SK-N-SH (cell line): ENCODE data around the gene CLCN5. TPM values are rescaled to one million over a fixed set of nuclear protein-coding genes. Genes with fewer than 3 reads are reported as not detected.

Experiments
- CTCF ChIA-PET: fragments of 300-600, 350-600 bp; formaldehyde crosslinking; extraction: SDS; loops from one replicate; lab custom pipeline; 2021; lab: Yijun Ruan, JAX
- POLR2A ChIA-PET: fragments of 350-600 bp; sonication (Branson Sonifier 250); formaldehyde crosslinking; extraction: SDS; loops from one replicate; lab custom pipeline; 2020; ENCODE audit warnings: antibody characterized with exemption, inconsistent platforms; lab: Yijun Ruan, JAX
- DNase-seq: peaks from one replicate; pipeline ENCODE4 v3.0.0; 2012
- H2AFZ ChIP-seq: fragments of 200-600 bp; sonication (generic); 2 replicates; pipeline ENCODE4 v1.8.1; 2016; ENCODE audit warnings: antibody characterized with exemption, mild to moderate bottlenecking, low read depth
- H3F3A ChIP-seq: fragments of 200-600 bp; sonication (generic); replicated peaks from 2 replicates; pipeline ENCODE3; 2016; ENCODE audit warnings: antibody characterized with exemption, mild to moderate bottlenecking; ENCODE audit not compliant: insufficient read depth
- H3K27ac ChIP-seq, 2 experiments: fragments of 200-500 bp in 1 of 2; fragments of 200-600 bp in 1 of 2; sonication (Bioruptor generic) in 1 of 2; sonication (generic), shearing (Covaris generic) in 1 of 2; 2 replicates each; pipeline versions ENCODE4 v1.5.1 to v1.6.1; 2014 to 2016; ENCODE audit warnings: low read depth in 2 of 2, inconsistent platforms in 1 of 2, low read length in 1 of 2, mild to moderate bottlenecking in 1 of 2, mixed read lengths in 1 of 2
- H3K27me3 ChIP-seq: fragments of 200-600 bp; sonication (generic), shearing (Covaris generic); 2 replicates; pipeline ENCODE4 v1.6.1; 2016; ENCODE audit warnings: mixed run types; ENCODE audit not compliant: insufficient read depth
- H3K36me3 ChIP-seq, 2 experiments: fragments of 200-500 bp in 1 of 2; fragments of 200-600 bp in 1 of 2; sonication (Bioruptor generic) in 1 of 2; sonication (generic) in 1 of 2; replicated peaks in 1 of 2; 2 replicates each; pipeline versions ENCODE3 to v1.5.1; 2014 to 2016; ENCODE audit warnings: low read length in 1 of 2, mild to moderate bottlenecking in 1 of 2; ENCODE audit not compliant: insufficient read depth in 2 of 2, control insufficient read depth in 1 of 2
- H3K4me1 ChIP-seq, 2 experiments: fragments of 200-500 bp in 1 of 2; fragments of 200-600 bp in 1 of 2; sonication (Bioruptor generic) in 1 of 2; sonication (generic), shearing (Covaris generic) in 1 of 2; 2 replicates each; pipeline versions ENCODE4 v1.5.1 to v1.6.1; 2014 to 2016; ENCODE audit warnings: low read depth in 1 of 2, low read length in 1 of 2, mixed run types in 1 of 2; ENCODE audit not compliant: insufficient read depth in 2 of 2, control insufficient read depth in 1 of 2
- H3K4me2 ChIP-seq: fragments of 200-600 bp; sonication (generic), shearing (Covaris generic); 2 replicates; pipeline ENCODE4 v1.6.1; 2017; ENCODE audit warnings: mixed run types
- H3K4me3 ChIP-seq, 2 experiments: fragments of 200-500 bp in 1 of 2; fragments of 200-600 bp in 1 of 2; sonication (Bioruptor generic) in 1 of 2; sonication (generic), shearing (Covaris generic) in 1 of 2; 2 replicates each; pipeline versions ENCODE4 v1.5.1 to v1.8.1; 2014 to 2016; ENCODE audit warnings: low read depth in 2 of 2, inconsistent platforms in 1 of 2, low read length in 1 of 2, mild to moderate bottlenecking in 1 of 2, mixed read lengths in 1 of 2, moderate library complexity in 1 of 2
- H3K79me2 ChIP-seq: fragments of 200-600 bp; sonication (generic); 2 replicates; pipeline ENCODE4 v1.8.1; 2017; ENCODE audit warnings: mild to moderate bottlenecking; ENCODE audit not compliant: insufficient read depth
- H3K9ac ChIP-seq: fragments of 200-600 bp; sonication (generic); 2 replicates; pipeline ENCODE4 v1.6.1; 2017; ENCODE audit warnings: mixed run types
- H3K9me2 ChIP-seq: fragments of 200-600 bp; sonication (generic); 2 replicates; pipeline ENCODE4 v1.6.1; 2017; ENCODE audit warnings: mixed run types
- H3K9me3 ChIP-seq: fragments of 200-600 bp; sonication (generic); 2 replicates; pipeline ENCODE4 v1.6.1; 2017; ENCODE audit warnings: mixed run types, mild to moderate bottlenecking, moderate library complexity
- H4K20me1 ChIP-seq: fragments of 200-600 bp; sonication (generic); 2 replicates; pipeline ENCODE4 v1.6.1; 2017; ENCODE audit warnings: mild to moderate bottlenecking, mixed run types; ENCODE audit not compliant: insufficient read depth
- EZH2phosphoT487 ChIP-seq: fragments of 200-600 bp; sonication (generic); IDR thresholded peaks from 2 replicates; pipeline ENCODE4 v1.6.1; 2017; ENCODE audit warnings: low read depth, mixed run types, mild to moderate bottlenecking, antibody characterized with exemption, moderate library complexity, borderline replicate concordance
- FOSL2 ChIP-seq: IDR thresholded peaks from 2 replicates; pipeline ENCODE4 v1.4.0; 2012; ENCODE audit warnings: low read depth, mild to moderate bottlenecking, moderate library complexity, borderline replicate concordance
- NFIC ChIP-seq: IDR thresholded peaks from 2 replicates; pipeline ENCODE4 v1.4.0; 2012; ENCODE audit warnings: borderline replicate concordance
- RFX5 ChIP-seq: IDR thresholded peaks from 2 replicates; pipeline ENCODE4 v1.6.1; 2012; ENCODE audit warnings: mild to moderate bottlenecking, improper control_type of control experiment, low read length
- TCF12 ChIP-seq: IDR thresholded peaks from 2 replicates; pipeline ENCODE4 v1.4.0; 2012
- WGBS: methylation state at CpG from one replicate; pipeline ENCODE4 v1.1.6; 2017; ENCODE audit warnings: low lambda C conversion rate; 5-methylcytosine and 5-hydroxymethylcytosine counted together
- polyA plus RNA-seq, 3 experiments: library from polyadenylated mRNA; depleted of rRNA; stranded (reverse); fragments of >200 nt; gene quantifications; 2 replicates each; pipeline ENCODE4 v1.2.3, GENCODE V29; 2012
- TF ChIP-seq, protein P1 (sequence below): IDR thresholded peaks from 2 replicates; pipeline ENCODE4 v1.4.0; 2012; ENCODE audit warnings: low read depth, borderline replicate concordance
- TF ChIP-seq, protein P2 (sequence below): fragments of 150-350 bp; IDR thresholded peaks from 2 replicates; pipeline ENCODE4 v1.6.1; 2017; ENCODE audit warnings: antibody characterized with exemption, low read length, low read depth, borderline replicate concordance
- TF ChIP-seq, protein P3 (sequence below): IDR thresholded peaks from 2 replicates; pipeline ENCODE4 v1.4.0; 2012; ENCODE audit warnings: low read depth, borderline replicate concordance

Gene CLCN5
- polyA plus RNA-seq, 1 of the 3 experiments (the other 2 are of a cell fraction): 1.7 TPM

DNA sequence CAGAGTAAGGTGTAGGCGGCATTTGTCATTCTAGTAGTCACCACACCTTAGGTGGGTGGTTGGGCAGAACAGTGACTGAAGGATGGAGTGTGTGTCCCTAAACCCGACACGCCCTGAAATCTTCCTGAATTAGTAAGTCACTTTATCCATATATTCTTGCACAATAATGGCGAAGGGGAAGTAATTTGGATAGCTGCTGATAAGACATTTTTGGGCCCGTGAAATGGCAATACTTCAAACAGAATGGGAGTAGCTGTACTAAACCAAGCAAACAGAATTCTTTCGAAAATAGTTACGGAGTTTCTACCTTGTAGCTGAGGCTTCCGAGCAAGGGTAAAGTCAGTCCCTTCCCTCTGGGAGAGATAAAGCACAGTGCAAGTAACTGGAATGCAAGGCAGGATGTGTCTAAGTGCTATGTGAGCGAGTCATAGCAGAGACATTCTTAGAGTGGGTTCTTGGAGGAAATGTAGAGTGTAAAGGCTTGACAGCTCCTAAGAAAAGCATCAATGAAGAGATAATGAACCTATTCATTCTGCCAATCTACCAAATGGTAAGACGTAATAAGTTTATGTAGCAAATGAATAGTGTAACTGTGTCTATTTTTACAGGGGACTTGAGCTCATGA is 72.8 kb downstream of the CLCN5 start:
- Histone ChIP-seq H3K9me2 (no peaks in the 10 kb centered on the region), H3K9ac (no peak overlapping the region), H3K4me2 (no peak overlapping the region), H2AFZ (no peak overlapping the region), H3K4me1 (peaks cover 0 to 3% of the 10 kb centered on the region in 2 experiments; a peak in 1 of 4 replicates), H3F3A (no peaks in the 10 kb centered on the region), H3K36me3 (no peaks in the 10 kb centered on the region), H3K27me3 (no peaks in the 10 kb centered on the region; the same call in 1 of the 2 replicates), H3K79me2 (no peaks in the 10 kb centered on the region), H3K27ac (no peak overlapping the region), H3K4me3 (no peak overlapping the region), H3K9me3 (no peaks in the 10 kb centered on the region), H4K20me1 (no peaks in the 10 kb centered on the region)
- TF ChIP-seq TCF12 (peak; percentile 26; the same call in 1 of the 2 replicates), FOSL2 (no peak; the same call in 1 of the 2 replicates)
- TF ChIP-seq, protein P1, sequence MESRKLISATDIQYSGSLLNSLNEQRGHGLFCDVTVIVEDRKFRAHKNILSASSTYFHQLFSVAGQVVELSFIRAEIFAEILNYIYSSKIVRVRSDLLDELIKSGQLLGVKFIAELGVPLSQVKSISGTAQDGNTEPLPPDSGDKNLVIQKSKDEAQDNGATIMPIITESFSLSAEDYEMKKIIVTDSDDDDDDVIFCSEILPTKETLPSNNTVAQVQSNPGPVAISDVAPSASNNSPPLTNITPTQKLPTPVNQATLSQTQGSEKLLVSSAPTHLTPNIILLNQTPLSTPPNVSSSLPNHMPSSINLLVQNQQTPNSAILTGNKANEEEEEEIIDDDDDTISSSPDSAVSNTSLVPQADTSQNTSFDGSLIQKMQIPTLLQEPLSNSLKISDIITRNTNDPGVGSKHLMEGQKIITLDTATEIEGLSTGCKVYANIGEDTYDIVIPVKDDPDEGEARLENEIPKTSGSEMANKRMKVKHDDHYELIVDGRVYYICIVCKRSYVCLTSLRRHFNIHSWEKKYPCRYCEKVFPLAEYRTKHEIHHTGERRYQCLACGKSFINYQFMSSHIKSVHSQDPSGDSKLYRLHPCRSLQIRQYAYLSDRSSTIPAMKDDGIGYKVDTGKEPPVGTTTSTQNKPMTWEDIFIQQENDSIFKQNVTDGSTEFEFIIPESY: no peak
- TF ChIP-seq, protein P2, sequence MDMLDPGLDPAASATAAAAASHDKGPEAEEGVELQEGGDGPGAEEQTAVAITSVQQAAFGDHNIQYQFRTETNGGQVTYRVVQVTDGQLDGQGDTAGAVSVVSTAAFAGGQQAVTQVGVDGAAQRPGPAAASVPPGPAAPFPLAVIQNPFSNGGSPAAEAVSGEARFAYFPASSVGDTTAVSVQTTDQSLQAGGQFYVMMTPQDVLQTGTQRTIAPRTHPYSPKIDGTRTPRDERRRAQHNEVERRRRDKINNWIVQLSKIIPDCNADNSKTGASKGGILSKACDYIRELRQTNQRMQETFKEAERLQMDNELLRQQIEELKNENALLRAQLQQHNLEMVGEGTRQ: no peak
- no peak for DNase-seq
- ChIA-PET POLR2A (no interaction called here), CTCF (interaction anchor here (0.6 kb wide), 1 partner anchor 481 kb away, joined by 3 read pairs; no protein-coding TSS in a partner anchor)
- 27% methylated on average over 10 of the region's 10 CpGs for WGBS

DNA sequence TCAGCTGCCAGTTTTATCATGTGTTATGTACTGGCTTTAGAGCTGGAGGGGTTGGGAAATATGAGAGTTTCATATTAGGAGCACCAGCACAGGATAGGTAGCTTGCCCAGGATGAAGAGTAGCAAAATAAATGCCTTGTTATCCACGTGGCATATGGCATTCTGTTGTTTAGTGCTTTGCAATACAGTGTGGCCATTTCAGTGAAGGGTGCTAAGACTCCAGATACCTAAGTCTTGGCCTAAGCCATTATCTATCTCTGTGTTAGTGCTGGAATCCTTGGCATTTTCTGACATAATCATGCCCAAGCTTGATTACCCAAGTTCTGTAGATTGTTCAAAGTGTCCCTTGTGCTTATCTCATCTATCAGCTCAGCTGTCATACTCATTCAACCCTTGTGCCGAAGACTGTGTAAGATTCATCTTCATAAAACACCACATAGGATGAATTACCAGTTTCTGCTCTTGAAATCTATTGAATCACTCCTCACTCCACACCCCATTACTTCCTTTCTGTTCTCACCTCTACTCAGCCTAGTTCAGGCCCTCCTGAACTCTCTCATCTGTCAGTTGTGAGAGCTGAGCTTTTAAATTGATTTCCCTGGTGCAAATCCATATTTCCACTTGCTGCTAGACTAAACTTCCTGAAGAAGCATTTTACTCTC is 73.5 kb downstream of the CLCN5 start:
- H3K27me3 ChIP-seq: no peaks in the 10 kb centered on the region; the same call in 1 of the 2 replicates
- 0% methylated on average over 2 of the region's 2 CpGs for WGBS
- ChIA-PET POLR2A (no interaction called here), CTCF (no interaction called here)
- H3K27ac ChIP-seq: no peak overlapping the region
- no peaks in the 10 kb centered on the region for H3K9me3 ChIP-seq
- no peaks in the 10 kb centered on the region for H4K20me1 ChIP-seq
- no peak overlapping the region for H3K4me2 ChIP-seq
- H3K9me2 ChIP-seq: no peaks in the 10 kb centered on the region
- DNase-seq: no peak
- no peak overlapping the region for H3K4me3 ChIP-seq
- H3K9ac ChIP-seq: no peak overlapping the region
- H3F3A ChIP-seq: no peaks in the 10 kb centered on the region
- H2AFZ ChIP-seq: no peak overlapping the region
- H3K4me1 ChIP-seq: peaks cover 0 to 3% of the 10 kb centered on the region in 2 experiments; a peak in 1 of 4 replicates
- no peaks in the 10 kb centered on the region for H3K36me3 ChIP-seq
- TF ChIP-seq, protein P3, sequence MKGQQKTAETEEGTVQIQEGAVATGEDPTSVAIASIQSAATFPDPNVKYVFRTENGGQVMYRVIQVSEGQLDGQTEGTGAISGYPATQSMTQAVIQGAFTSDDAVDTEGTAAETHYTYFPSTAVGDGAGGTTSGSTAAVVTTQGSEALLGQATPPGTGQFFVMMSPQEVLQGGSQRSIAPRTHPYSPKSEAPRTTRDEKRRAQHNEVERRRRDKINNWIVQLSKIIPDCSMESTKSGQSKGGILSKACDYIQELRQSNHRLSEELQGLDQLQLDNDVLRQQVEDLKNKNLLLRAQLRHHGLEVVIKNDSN: no peak
- TF ChIP-seq EZH2phosphoT487 (no peak), RFX5 (no peak), NFIC (0 out of 2 replicates have a peak, but pooled peaks have one; percentile 3)
- no peaks in the 10 kb centered on the region for H3K79me2 ChIP-seq
